Measurements from ENCODE around the gene NAB1.

DNA sequence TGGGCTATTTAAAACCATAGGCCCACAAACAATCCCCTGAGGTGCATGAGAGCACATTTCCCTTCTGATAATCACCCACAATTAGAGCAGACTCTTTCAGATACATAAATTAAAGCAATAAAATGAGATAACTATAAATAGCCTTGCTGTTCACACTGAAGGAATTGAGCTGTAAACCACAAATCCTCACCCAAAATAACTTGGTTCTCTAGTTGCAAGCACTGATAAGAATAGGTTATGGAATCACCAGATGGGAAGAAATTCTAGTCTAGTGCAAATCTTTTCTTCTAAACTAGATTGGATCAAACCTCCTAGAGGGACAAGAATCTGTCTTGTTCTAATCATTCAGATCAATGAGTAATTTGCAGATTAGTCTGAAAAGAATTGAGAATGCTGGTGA, 64.6 kb downstream of the NAB1 start:
- TF ChIP-seq BHLHE40 (IDR thresholded peaks at IDR 0.05; ENCODE audit: borderline replicate concordance) (no peak), FOXA1 (IDR thresholded peaks at IDR 0.05) (no peak), SP1 (IDR thresholded peaks at IDR 0.05) (no peak), FOXM1 (IDR thresholded peaks at IDR 0.05; ENCODE audit: borderline replicate concordance) (no peak), NFRKB (IDR thresholded peaks at IDR 0.05) (no peak), FOXK2 (IDR thresholded peaks at IDR 0.05) (no peak), ELF4 (IDR thresholded peaks at IDR 0.05) (no peak)

Measured in HEK293T (cell line).